GM19193 (cell line): ENCODE measurements around the gene RASAL1.

Source experiments
- POLR2A ChIP-seq: IDR thresholded peaks from 4 replicates; pipeline ENCODE4 v1.6.1; 2011; ENCODE audit not compliant: insufficient read depth, insufficient read length; ENCODE audit errors: extremely low read depth

RASAL1 gene

GRCh38 chr12:113120670-113121370, 14.7 kb downstream of the RASAL1 start:
- no peak for TF ChIP-seq POLR2A

DNA sequence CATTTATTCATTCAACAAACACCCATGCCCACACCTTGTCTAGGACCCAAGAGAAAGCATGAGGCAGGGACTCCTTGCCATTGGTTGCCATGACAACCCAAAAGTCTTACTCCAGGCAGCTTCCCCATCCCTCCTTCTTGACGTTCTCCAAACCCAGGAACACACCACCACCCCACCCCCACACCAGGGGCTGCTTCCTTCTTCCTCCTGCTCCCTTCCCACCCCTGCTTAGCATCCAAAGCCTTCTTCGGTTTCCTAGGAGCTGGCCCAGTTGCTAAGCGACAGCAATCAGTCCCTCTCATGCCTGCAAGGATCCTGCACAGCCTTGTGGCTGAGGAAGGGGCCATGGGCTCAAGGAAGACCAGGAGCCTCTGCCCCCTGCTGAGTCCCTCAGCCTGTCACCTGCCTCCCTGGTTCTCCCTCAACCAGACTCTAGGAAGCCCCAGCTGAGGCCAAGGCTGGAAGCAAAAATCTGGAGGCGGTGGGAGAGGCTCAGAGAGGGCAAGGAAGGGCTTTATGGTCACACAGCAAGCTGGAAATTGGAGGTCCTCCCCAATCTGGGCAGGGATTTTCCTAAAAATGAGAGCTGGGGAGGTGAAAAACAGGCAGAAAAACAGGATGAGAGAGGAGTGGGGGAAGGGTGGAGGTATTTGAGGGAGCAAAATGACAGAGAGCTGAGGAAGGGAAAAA, 15.4 kb downstream of the RASAL1 start:
- no peak for TF ChIP-seq POLR2A

DNA sequence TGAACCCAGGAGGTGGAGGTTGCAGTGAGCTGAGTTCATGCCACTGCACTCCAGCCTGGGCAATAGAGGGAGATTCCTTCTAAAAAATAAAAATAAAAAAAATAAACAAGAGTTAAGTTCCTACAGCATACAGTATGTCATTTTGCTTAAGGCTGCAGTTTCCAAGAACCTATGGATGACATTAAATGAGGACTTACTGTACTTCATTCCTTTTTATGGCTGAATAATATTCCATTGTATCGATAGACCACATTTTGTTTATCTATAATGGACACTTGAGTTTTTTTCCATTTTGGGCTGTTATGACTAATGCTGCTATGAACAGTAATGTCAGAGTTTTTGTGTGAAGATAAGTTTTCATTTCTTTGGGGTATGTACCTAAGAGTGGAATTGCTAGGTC, 17.4 kb downstream of the RASAL1 start:
- no peak for TF ChIP-seq POLR2A

DNA sequence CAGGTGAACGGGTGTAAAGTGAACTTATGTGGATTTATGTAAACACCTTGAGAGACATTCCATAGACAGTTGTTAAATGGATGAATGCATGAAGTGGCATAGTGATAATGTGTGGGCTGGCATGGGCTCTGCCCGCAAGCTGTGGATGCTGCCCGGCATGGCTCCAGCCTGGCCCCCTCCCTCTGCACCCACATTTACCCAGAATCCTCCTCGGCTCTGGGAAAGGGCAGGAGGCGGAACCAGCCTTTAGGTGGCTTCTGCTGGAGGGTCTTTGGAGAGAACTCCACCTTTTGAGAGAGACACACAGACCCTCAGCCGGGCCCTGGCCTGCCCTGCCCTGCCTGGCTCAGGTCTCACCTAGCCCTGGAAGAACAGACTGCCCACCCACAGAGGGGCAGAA, 18.7 kb downstream of the RASAL1 start:
- TF ChIP-seq POLR2A = no peak

DNA sequence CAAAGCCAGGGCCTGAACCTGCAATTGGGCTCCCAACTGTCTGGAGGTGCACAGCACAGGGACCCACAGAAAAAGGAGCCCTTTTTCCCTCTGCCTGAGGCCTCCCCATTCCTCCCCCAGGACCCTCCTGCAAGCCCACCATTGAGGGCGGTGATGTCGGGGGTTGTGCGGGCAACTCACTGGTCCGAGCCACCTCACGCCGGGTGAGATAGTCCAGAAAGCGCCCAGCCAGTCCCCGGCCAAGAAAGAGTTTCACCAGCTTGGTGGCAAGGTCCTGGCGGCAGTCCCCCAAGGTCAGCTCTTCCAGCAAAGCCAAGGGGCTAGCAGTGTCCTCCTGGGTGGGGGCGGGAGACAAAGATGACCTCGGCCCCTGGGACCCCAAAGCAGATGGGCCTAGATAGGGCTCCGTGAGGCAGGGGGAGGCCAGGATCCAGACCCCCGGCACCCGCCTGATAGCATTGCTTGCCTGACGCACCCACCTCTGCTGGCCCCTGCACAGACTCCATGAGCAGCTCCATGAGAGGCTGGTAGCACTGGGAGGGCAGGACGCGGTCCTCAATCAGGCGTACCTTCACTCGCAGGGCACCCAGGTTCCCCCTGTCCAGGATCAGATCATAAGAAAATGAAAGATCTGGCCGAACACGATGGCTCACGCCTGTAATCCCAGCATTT, 20.0 kb downstream of the RASAL1 start:
- TF ChIP-seq POLR2A = no peak

GRCh38 chr12:113114447-113115178, 20.9 kb downstream of the RASAL1 start:
- no peak for TF ChIP-seq POLR2A

DNA sequence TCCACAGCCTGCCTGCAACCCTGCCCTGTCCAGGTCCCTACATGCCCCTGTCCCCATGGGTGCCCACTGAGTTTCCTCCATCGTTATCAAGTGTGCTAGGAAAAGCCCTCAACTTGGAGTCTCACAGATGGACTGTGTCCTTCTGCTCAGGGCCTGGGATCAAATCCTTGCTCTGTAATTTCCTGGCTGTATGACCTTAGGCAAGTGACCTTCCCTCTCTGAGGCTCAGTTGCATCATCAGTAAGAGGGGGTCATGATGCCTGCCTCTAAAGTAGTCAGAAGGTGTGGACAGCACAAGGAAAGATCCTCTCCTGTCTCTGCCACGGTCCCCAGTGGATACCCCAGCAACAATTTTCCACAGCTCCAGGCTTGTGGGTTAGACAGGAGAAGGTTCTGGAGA, 22.2 kb downstream of the RASAL1 start:
- TF ChIP-seq POLR2A = no peak

- no peak for TF ChIP-seq POLR2A
These were observed 23.3 kb downstream of the RASAL1 start for GRCh38 chr12:113112043-113112899.

- no peak for TF ChIP-seq POLR2A
These were observed 24.3 kb downstream of the RASAL1 start for GRCh38 chr12:113111247-113111646.

GRCh38 chr12:113109872-113110599, 25.5 kb downstream of the RASAL1 start:
- TF ChIP-seq POLR2A = no peak

DNA sequence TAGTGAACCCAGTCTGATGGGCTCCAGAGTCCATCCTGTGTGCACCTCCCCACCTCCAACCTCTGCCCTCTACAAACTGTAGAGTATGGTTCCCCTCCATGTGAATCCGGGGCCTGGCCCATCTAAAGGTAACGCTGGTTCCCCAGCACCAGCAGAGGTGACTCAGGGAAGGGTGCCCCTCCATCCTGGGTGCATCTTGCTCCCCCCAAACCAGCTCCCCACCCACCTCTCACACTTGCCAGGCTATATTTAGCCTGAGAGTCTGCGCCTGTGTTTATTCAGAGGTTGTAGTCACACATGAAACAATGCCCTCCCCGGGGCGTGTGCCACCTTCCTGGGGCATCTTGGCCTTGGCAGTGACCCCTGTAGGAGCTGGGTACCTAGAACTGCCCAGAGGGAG, 26.2 kb downstream of the RASAL1 start:
- no peak for TF ChIP-seq POLR2A

- TF ChIP-seq POLR2A = no peak
These were observed 27.3 kb downstream of the RASAL1 start for GRCh38 chr12:113108308-113108707.

DNA sequence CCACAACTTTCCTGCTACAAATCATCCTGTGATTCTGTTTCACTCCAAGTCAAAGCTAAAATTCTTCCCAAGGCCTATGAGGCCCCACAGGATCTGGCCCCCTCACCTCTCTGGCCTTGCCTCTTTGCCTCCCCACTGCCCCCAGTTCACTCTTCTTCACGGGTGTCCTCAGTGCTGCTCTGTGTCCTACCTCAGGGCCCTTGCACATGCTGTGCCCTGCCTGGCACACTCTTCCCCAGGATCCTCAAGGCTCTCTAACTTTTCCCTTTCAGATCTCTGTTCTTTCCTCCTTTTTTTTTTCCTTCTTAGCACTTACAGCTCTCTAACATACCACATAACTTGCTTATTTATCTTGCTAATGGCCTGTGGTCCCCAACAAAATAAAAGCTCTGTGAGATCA, 29.2 kb downstream of the RASAL1 start:
- TF ChIP-seq POLR2A = no peak
